ENCODE results near the gene PAXX. TPM values are rescaled to one million over a fixed set of nuclear protein-coding genes. Genes with fewer than 3 reads are reported as not detected.
"Not testable (repeated sequence)": the region's sequence is repeated elsewhere in the genome, so short reads cannot be mapped to it uniquely, and the experiment has no call there.

PAXX gene
- total RNA-seq, 1 donor from 2014 or later = 84.9 TPM

DNA sequence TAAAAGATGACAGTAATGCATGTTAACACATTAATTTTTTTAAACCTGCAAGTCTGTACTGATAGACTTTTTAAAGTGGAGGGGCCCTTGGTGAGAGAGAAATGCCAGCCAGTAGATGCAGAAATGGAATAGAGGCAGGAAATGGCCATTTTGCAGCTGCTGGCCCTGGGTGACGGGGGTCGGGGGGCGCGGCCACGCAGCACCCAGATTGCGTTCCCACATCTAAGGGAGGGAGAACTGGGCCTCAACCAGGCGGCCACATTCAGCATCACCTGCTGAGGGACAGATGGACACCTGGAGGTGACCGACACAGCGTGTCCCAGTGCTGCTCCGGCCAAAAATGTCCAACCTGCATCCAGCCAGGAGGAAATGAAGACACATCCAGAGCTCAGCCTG, 10.4 kb downstream of the PAXX start:
- Mint-ChIP-seq H3K36me3 (ENCODE audit: low read depth) (no peaks in the 10 kb centered on the region), H3K27me3 (ENCODE audit: low read depth) (peaks cover 4% of the 10 kb centered on the region), H3K4me1 (peaks cover 6% of the 10 kb centered on the region), H3K9me3 (no peaks in the 10 kb centered on the region), H3K4me3 (no peak overlapping the region), H3K27ac (ENCODE audit: unreplicated experiment) (no peak overlapping the region)
- TF ChIP-seq, protein P1, sequence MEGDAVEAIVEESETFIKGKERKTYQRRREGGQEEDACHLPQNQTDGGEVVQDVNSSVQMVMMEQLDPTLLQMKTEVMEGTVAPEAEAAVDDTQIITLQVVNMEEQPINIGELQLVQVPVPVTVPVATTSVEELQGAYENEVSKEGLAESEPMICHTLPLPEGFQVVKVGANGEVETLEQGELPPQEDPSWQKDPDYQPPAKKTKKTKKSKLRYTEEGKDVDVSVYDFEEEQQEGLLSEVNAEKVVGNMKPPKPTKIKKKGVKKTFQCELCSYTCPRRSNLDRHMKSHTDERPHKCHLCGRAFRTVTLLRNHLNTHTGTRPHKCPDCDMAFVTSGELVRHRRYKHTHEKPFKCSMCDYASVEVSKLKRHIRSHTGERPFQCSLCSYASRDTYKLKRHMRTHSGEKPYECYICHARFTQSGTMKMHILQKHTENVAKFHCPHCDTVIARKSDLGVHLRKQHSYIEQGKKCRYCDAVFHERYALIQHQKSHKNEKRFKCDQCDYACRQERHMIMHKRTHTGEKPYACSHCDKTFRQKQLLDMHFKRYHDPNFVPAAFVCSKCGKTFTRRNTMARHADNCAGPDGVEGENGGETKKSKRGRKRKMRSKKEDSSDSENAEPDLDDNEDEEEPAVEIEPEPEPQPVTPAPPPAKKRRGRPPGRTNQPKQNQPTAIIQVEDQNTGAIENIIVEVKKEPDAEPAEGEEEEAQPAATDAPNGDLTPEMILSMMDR (conservative IDR thresholded peaks at IDR 0.05) = no peak
- no peak for DNase-seq (ENCODE audit: low read depth, low spot score)

DNA sequence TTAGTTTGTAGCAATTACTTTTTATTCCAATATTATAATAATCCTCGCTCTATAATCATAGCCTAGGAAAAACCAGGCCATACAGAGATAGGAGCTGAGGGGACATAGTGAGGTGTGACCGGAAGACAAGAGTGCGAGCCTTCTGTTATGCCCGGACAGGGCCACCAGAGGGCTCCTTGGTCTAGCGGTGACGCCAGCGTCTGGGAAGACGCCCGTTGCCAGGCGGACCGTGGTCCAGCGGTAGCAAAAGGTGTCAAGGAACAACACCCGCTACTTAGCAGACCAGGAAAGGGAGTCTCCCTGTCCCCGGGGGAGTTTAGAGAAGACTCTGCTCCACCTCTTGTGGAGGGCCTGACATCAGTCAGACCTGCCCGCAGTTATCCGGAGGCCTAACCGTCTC, 12.1 kb downstream of the PAXX start:
- not testable (repeated sequence) for H3K36me3 Mint-ChIP-seq (ENCODE audit: low read depth); H3K27me3 Mint-ChIP-seq (ENCODE audit: low read depth); H3K9me3 Mint-ChIP-seq; H3K27ac Mint-ChIP-seq (ENCODE audit: unreplicated experiment); DNase-seq (ENCODE audit: low read depth, low spot score); H3K4me1 Mint-ChIP-seq; H3K4me3 Mint-ChIP-seq
- TF ChIP-seq, protein P1 (conservative IDR thresholded peaks at IDR 0.05) = peak; percentile 55

DNA sequence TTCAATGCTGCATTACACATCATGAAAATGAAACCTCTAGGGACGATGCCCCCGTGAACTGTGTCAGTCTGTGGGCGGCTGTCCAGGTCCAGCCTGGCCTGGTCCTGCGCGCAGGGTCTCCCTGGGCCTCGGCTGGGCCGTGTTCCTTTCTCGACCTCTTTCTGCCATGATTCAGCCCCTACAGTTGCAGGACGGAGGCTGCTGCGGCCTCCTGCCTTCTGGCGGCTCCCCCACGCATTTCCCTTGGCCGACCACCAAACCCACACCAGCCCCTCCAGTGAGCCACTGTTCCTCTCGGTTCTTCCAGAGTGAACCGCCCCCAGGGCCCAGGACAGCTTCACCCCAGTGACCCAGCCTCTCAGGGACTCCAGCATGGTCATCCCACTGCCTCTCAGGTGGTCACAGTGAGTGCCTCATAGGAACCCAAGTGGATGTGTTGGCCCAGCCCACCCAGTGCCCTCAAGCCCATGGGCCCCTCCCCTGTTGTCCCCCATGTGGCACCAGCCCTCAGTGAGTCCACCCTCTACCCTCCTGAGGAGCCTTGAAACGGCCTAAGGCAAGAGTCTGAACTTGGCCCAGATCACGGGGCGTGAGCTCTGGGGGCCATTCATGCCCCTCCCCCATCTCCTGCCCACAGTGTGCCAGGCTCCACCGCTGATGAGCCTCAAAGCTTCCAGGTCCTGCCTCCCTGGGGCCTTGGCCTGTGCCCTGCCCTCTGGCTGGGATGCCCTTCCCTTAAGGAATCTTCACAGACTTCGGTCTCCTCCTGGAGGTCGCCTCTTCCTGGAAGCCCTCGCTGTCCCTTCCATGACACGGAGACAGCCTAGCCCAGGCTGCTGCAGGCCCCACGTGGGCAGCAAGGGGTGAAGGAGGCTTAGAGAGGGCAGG, 14.1 kb downstream of the PAXX start:
- Mint-ChIP-seq H3K9me3 (no peaks in the 10 kb centered on the region), H3K36me3 (ENCODE audit: low read depth) (no peaks in the 10 kb centered on the region), H3K27me3 (ENCODE audit: low read depth) (no peaks in the 10 kb centered on the region), H3K4me3 (no peak overlapping the region), H3K4me1 (no peaks in the 10 kb centered on the region), H3K27ac (ENCODE audit: unreplicated experiment) (no peak overlapping the region)
- TF ChIP-seq, protein P1 (conservative IDR thresholded peaks at IDR 0.05) = no peak
- no peak for DNase-seq (ENCODE audit: low read depth, low spot score)

DNA sequence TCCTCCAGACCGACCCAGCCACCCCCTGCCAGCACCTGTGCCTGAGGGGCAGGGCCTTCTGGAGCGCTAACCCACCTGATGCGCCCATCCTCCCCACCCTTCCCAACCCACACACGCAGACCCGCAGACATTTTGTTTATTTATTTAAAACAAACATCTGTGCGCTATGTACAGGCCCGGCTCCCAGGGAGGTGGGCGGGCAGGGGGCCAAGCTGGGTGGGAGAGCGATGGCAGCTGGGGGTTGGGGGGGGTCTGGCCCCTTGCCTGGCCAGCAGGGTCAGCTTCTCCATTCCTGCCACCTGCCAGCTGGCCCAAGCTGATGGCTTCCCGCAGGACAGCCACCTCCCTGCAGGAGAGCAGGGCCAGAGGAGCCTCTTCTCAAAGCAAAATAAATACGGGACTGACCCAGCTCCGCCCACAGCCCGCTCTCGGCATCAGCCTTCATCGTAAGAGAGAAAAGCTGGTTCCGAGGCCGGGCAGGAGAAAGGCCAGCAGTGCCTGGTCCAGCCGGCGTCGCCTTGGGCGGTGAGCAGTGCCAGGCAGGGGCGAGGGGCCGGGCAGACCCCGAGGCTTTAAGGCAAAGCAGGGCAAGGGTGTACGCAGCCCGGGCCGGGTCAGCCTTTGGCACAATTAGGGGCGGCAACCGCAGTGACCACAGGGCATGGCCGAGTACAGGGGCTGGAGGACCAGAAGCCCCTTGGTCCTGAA, 15.0 kb downstream of the PAXX start:
- Mint-ChIP-seq H3K36me3 (ENCODE audit: low read depth) (no peaks in the 10 kb centered on the region), H3K4me3 (no peak overlapping the region), H3K9me3 (no peaks in the 10 kb centered on the region), H3K27ac (ENCODE audit: unreplicated experiment) (no peak overlapping the region), H3K4me1 (no peaks in the 10 kb centered on the region), H3K27me3 (ENCODE audit: low read depth) (no peaks in the 10 kb centered on the region)
- TF ChIP-seq, protein P1 (conservative IDR thresholded peaks at IDR 0.05) = no peak
- no peak for DNase-seq (ENCODE audit: low read depth, low spot score)

DNA sequence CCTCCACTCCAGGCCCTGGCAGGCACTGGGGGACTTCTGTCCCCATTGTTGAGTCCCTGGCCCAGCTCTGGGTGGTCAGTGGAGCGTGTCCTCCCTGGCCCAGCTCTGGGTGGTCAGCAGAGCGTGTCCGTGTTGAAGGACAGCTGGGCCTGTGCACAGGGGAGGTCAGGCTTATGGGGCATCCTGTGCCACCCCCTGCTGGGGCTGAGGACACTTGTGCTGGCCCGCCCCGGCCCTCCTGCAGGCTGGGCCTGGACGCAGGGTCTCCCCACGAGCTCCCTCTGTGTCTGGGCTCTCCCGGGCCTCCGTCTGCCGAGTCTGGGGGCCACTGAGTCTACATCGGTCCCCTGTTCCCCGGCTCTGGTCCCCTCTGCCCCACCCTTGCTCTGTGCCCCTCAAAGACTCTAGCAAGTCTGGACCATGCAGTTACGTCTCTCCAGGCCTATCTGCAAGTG, 15.6 kb downstream of the PAXX start:
- Mint-ChIP-seq H3K9me3 (no peaks in the 10 kb centered on the region), H3K36me3 (ENCODE audit: low read depth) (no peaks in the 10 kb centered on the region), H3K27me3 (ENCODE audit: low read depth) (no peaks in the 10 kb centered on the region), H3K27ac (ENCODE audit: unreplicated experiment) (no peak overlapping the region), H3K4me3 (no peak overlapping the region), H3K4me1 (no peaks in the 10 kb centered on the region)
- TF ChIP-seq, protein P1 (conservative IDR thresholded peaks at IDR 0.05) = no peak
- no peak for DNase-seq (ENCODE audit: low read depth, low spot score)

Measured in neural crest cell (in vitro differentiated cells).